GM12874 (cell line): ENCODE measurements around the gene CEP126.

ENCODE experiments used
- CTCF ChIP-seq: IDR thresholded peaks from 2 replicates; pipeline ENCODE4 v1.5.1; 2011; ENCODE audit warnings: low read depth, mild to moderate bottlenecking, control low read depth, low read length, moderate library complexity; ENCODE audit not compliant: insufficient read depth

Gene CEP126

GRCh38 chr11:101885631-101886030 is 29.2 kb upstream of the CEP126 start:
- no peak for TF ChIP-seq CTCF

GRCh38 chr11:101889767-101890166 is 25.0 kb upstream of the CEP126 start:
- no peak for TF ChIP-seq CTCF

- TF ChIP-seq CTCF: no peak
These were observed 20.3 kb upstream of the CEP126 start for GRCh38 chr11:101894505-101894904.

GRCh38 chr11:101907815-101908214 is 7.0 kb upstream of the CEP126 start:
- no peak for TF ChIP-seq CTCF

- no peak for TF ChIP-seq CTCF
These were observed 5.7 kb upstream of the CEP126 start for GRCh38 chr11:101909087-101909486.

GRCh38 chr11:101912823-101913284 is 2.0 kb upstream of the CEP126 start:
- TF ChIP-seq CTCF: no peak

- no peak for TF ChIP-seq CTCF
These were observed 1.2 kb upstream of the CEP126 start for GRCh38 chr11:101913656-101914055.

- no peak for TF ChIP-seq CTCF
These were observed 471 bp upstream of the CEP126 start for GRCh38 chr11:101914341-101914737.
